Measurements from ENCODE around the gene PCDHA7.

Gene PCDHA7

GRCh38 chr5:140801494-140801841 is 32.6 kb upstream of the PCDHA7 start:
- TF ChIP-seq CTCF (IDR thresholded peaks at IDR 0.05) = peak; percentile 44

- TF ChIP-seq CTCF (IDR thresholded peaks at IDR 0.05) = no peak
These were observed 31.2 kb upstream of the PCDHA7 start for GRCh38 chr5:140802781-140803271.

GRCh38 chr5:140806834-140807775 is 27.0 kb upstream of the PCDHA7 start, which contains the start of gene PCDHA4:
Gene PCDHA4, plus strand, starts transcription at chr5:140807068.
- peak; percentile 72 for TF ChIP-seq CTCF (IDR thresholded peaks at IDR 0.05)

GRCh38 chr5:140808889-140809291 is 25.2 kb upstream of the PCDHA7 start:
- no peak for TF ChIP-seq CTCF (IDR thresholded peaks at IDR 0.05)

- peak; percentile 90 for TF ChIP-seq CTCF (IDR thresholded peaks at IDR 0.05)
These were observed 12.4 kb upstream of the PCDHA7 start, which contains the start of gene PCDHA5 for GRCh38 chr5:140821375-140822280. Gene PCDHA5, plus strand, starts transcription at chr5:140821613.

GRCh38 chr5:140822281-140822629 is 11.8 kb upstream of the PCDHA7 start:
- 0 out of 2 replicates have a peak, but pooled peaks have one; percentile 11 for TF ChIP-seq CTCF (IDR thresholded peaks at IDR 0.05)

GRCh38 chr5:140823475-140823874 is 10.6 kb upstream of the PCDHA7 start:
- TF ChIP-seq CTCF (IDR thresholded peaks at IDR 0.05) = no peak
